CD4-positive, alpha-beta T cell (primary cell): ENCODE results near the gene ADAM30. TPM values are rescaled to one million over a fixed set of nuclear protein-coding genes. Genes with fewer than 3 reads are reported as not detected.

Experiments used
- ATAC-seq: fragments of 200-7000 bp; cut with Tn5 transposase; one replicate; pipeline ENCODE4 v1.10.0; 2022; ENCODE audit warnings: mild to moderate bottlenecking; ENCODE audit not compliant: poor library complexity
- CTCF ChIA-PET: fragments of 350-600 bp; sonication (Branson Sonifier 250); formaldehyde crosslinking; loops from one replicate; lab custom pipeline; 2021; ENCODE audit warnings: antibody characterized with exemption, inconsistent platforms; lab: Charles Lee
- POLR2A ChIA-PET: fragments of 350-600 bp; sonication (Branson Sonifier 250); formaldehyde crosslinking; loops from one replicate; lab custom pipeline; 2021; ENCODE audit warnings: antibody characterized with exemption, inconsistent platforms; lab: Charles Lee
- DNase-seq, 14 experiments: peaks; one replicate each; pipeline ENCODE4 v3.0.0-alpha.2; 2013 to 2020; ENCODE audit warnings: mixed read lengths in 2 of 14
- H3K27ac ChIP-seq, 2 donors: one replicate each; pipeline versions ENCODE4 v1.5.1 to v1.7.0; 2013; ENCODE audit warnings: low read length in 2 of 2, low read depth in 1 of 2, mild to moderate bottlenecking in 1 of 2
- H3K27me3 ChIP-seq, 2 experiments: 1 replicate in 1 of 2; 2 replicates in 1 of 2; pipeline versions ENCODE4 v1.6.1 to v1.7.0; 2013; ENCODE audit warnings: low read length in 2 of 2, control low read depth in 1 of 2, mild to moderate bottlenecking in 1 of 2, moderate library complexity in 1 of 2; ENCODE audit not compliant: insufficient read depth in 2 of 2, control insufficient read depth in 1 of 2
- H3K36me3 ChIP-seq: one replicate; pipeline ENCODE4 v1.6.1; 2013; ENCODE audit warnings: low read length, control low read depth; ENCODE audit not compliant: insufficient read depth
- H3K4me1 ChIP-seq: one replicate; pipeline ENCODE4 v1.6.1; 2013; ENCODE audit warnings: low read length, control low read depth; ENCODE audit not compliant: insufficient read depth
- H3K4me3 ChIP-seq: one replicate; pipeline ENCODE4 v1.5.1; 2013; ENCODE audit warnings: mild to moderate bottlenecking, low read length, moderate library complexity
- H3K9me3 ChIP-seq, 2 experiments: 1 replicate in 1 of 2; 2 replicates in 1 of 2; pipeline versions ENCODE4 v1.6.1 to v1.7.0; 2013; ENCODE audit warnings: low read length in 2 of 2, mild to moderate bottlenecking in 2 of 2, control low read depth in 1 of 2, moderate library complexity in 1 of 2; ENCODE audit not compliant: control insufficient read depth in 1 of 2, insufficient read depth in 1 of 2
- H3K27ac Mint-ChIP-seq: one replicate; pipeline ENCODE4 v1.8.0; 2020; ENCODE audit warnings: mixed read lengths
- H3K27me3 Mint-ChIP-seq: one replicate; pipeline ENCODE4 v1.8.0; 2021; ENCODE audit warnings: mixed read lengths
- H3K36me3 Mint-ChIP-seq: one replicate; pipeline ENCODE4 v1.8.0; 2021; ENCODE audit warnings: low read depth, mixed read lengths
- H3K4me1 Mint-ChIP-seq: one replicate; pipeline ENCODE4 v1.8.0; 2021; ENCODE audit warnings: low read depth, mixed read lengths
- H3K4me3 Mint-ChIP-seq: one replicate; pipeline ENCODE4 v1.8.0; 2020; ENCODE audit warnings: mild to moderate bottlenecking, mixed read lengths
- H3K9me3 Mint-ChIP-seq: one replicate; pipeline ENCODE4 v1.8.0; 2020; ENCODE audit warnings: mixed read lengths
- CTCF ChIP-seq: fragments of 200-600 bp; IDR thresholded peaks from one replicate; pipeline ENCODE4 v1.8.0; 2022; ENCODE audit warnings: antibody characterized with exemption, mild to moderate bottlenecking
- intact Hi-C, 2 experiments: fragments of 100-400 bp; cut with DNase I in 1 of 2; cut with micrococcal nuclease in 1 of 2; formaldehyde crosslinking; loops; one replicate each; pipeline versions ENCODE4 v1.15.1 to v1.9.0; 2023 to 2025; cut with DNase I, micrococcal nuclease
- total RNA-seq, 174 experiments: library from RNA in 2 of 174; stranded (reverse) in 2 of 174; gene quantifications; one replicate each; pipeline ENCODE4 v1.2.3 and lab custom pipeline; 2021 to 2026

ADAM30 gene
- total RNA-seq, 2 experiments from 2014 or later = not detected

- Histone ChIP-seq H3K36me3 (peaks cover 29% of the 10 kb centered on the region), H3K27ac (no peak overlapping the region), H3K4me3 (no peak overlapping the region), H3K4me1 (no peaks in the 10 kb centered on the region), H3K27me3 (no peaks in the 10 kb centered on the region), H3K9me3 (no peaks in the 10 kb centered on the region)
- TF ChIP-seq CTCF = no peak
- Mint-ChIP-seq H3K4me1 (no peaks in the 10 kb centered on the region), H3K27ac (no peak overlapping the region), H3K27me3 (no peaks in the 10 kb centered on the region), H3K36me3 (peaks cover 46% of the 10 kb centered on the region), H3K4me3 (no peak overlapping the region), H3K9me3 (no peaks in the 10 kb centered on the region)
- ChIA-PET CTCF (no interaction called here), POLR2A (no interaction called here)
- no peak for ATAC-seq
- intact Hi-C loops = no loop called here
- no peak for DNase-seq
Measured at GRCh38 chr1:119911775-119912174, 15.5 kb upstream of the ADAM30 start.

- DNase-seq = no peak
- peaks cover 0 to 10% of the 10 kb centered on the region in 2 experiments for H3K9me3 ChIP-seq
- ATAC-seq = no peak
- POLR2A ChIA-PET = interaction anchor here (1.1 kb wide), 1 partner anchor 9 kb away, joined by 3 read pairs; no protein-coding TSS in a partner anchor
- CTCF ChIA-PET = no interaction called here
- no peaks in the 10 kb centered on the region for H3K27me3 ChIP-seq
- intact Hi-C loops = no loop called here
- Mint-ChIP-seq H3K36me3 (peaks cover 35% of the 10 kb centered on the region), H3K4me3 (no peak overlapping the region), H3K27ac (no peak overlapping the region), H3K27me3 (no peaks in the 10 kb centered on the region), H3K9me3 (peaks cover 3% of the 10 kb centered on the region), H3K4me1 (no peaks in the 10 kb centered on the region)
- H3K27ac ChIP-seq = no peak overlapping the region
- no peak for TF ChIP-seq CTCF
- H3K36me3 ChIP-seq = peaks cover 19% of the 10 kb centered on the region
- no peaks in the 10 kb centered on the region for H3K4me1 ChIP-seq
- no peak overlapping the region for H3K4me3 ChIP-seq
Measured at GRCh38 chr1:119910618-119911017, 14.3 kb upstream of the ADAM30 start.

GRCh38 chr1:119909890-119910596 lies 13.7 kb upstream of the ADAM30 start:
- no peaks in the 10 kb centered on the region for H3K27me3 ChIP-seq
- CTCF ChIA-PET = no interaction called here
- Mint-ChIP-seq H3K4me3 (no peak overlapping the region), H3K27ac (no peak overlapping the region), H3K4me1 (no peaks in the 10 kb centered on the region), H3K27me3 (no peaks in the 10 kb centered on the region), H3K9me3 (peaks cover 8% of the 10 kb centered on the region), H3K36me3 (peaks cover 29% of the 10 kb centered on the region)
- no peaks in the 10 kb centered on the region for H3K4me1 ChIP-seq
- no peak for ATAC-seq
- peaks cover 14% of the 10 kb centered on the region for H3K36me3 ChIP-seq
- intact Hi-C loops = no loop called here
- no peak overlapping the region for H3K27ac ChIP-seq
- H3K4me3 ChIP-seq = no peak overlapping the region
- DNase-seq = no peak
- TF ChIP-seq CTCF = no peak
- peaks cover 0 to 10% of the 10 kb centered on the region in 2 experiments for H3K9me3 ChIP-seq
- POLR2A ChIA-PET = interaction anchor here (1.1 kb wide), 1 partner anchor 10 kb away, joined by 3 read pairs; no protein-coding TSS in a partner anchor
